ENCODE results near the gene FRMD4B. TPM values are rescaled to one million over a fixed set of nuclear protein-coding genes. Genes with fewer than 3 reads are reported as not detected.
A peak's percentile ranks its signal among the peaks of the same experiment; 100 is the strongest.

The FRMD4B gene
- total RNA-seq, 4 donors from 2014 or later, result 15.5 to 36.7 (median 26.0) TPM

GRCh38 chr3:69413551-69414207, 27.8 kb upstream of the FRMD4B start:
- no peak overlapping the region for H3K27ac ChIP-seq
- in situ Hi-C loops (cut with MboI; ENCODE audit: low pct_ligation_motif_present in 1 of 4, low pct_unique_long_range_greater_than_20kb in 1 of 4, low sequenced_read_pairs in 3 of 4), result loop anchor here in 2 of 4 donors (10.0 to 25.0 kb wide), 3 partner anchors 101 to 259 kb away; no protein-coding TSS in a partner anchor
- H3K36me3 ChIP-seq, result no peaks in the 10 kb centered on the region
- H3K4me3 ChIP-seq, result no peak overlapping the region
- H3K27me3 ChIP-seq, result no peaks in the 10 kb centered on the region
- 47 to 51% methylated on average over 9 of the region's 9 CpGs for WGBS, 2 donors (ENCODE audit: low coverage in 1 of 2)
- intact Hi-C loops (cut with DNase I; ENCODE audit: low total_unique reads), result no loop called here
- no peaks in the 10 kb centered on the region for H3K4me1 ChIP-seq
- no peak for DNase-seq
- TF ChIP-seq POLR2A (IDR thresholded peaks at IDR 0.05) (no peak), CTCF (IDR thresholded peaks at IDR 0.05) (no peak), POLR2AphosphoS5 (IDR thresholded peaks at IDR 0.05) (no peak), EP300 (IDR thresholded peaks at IDR 0.05; ENCODE audit: low read depth) (no peak)
- H3K9me3 ChIP-seq, result no peaks in the 10 kb centered on the region

- intact Hi-C loops (cut with DNase I; ENCODE audit: low total_unique reads) (no loop called here), in situ Hi-C loops (cut with MboI; ENCODE audit: low pct_ligation_motif_present in 1 of 4, low pct_unique_long_range_greater_than_20kb in 1 of 4, low sequenced_read_pairs in 3 of 4) (loop anchor here in 2 of 4 donors (10.0 to 25.0 kb wide), 3 partner anchors 99 to 257 kb away; no protein-coding TSS in a partner anchor)
- Histone ChIP-seq H3K4me1 (no peaks in the 10 kb centered on the region), H3K9me3 (no peaks in the 10 kb centered on the region), H3K27me3 (no peaks in the 10 kb centered on the region), H3K4me3 (no peak overlapping the region), H3K36me3 (no peaks in the 10 kb centered on the region), H3K27ac (no peak overlapping the region)
- WGBS, 2 donors (ENCODE audit: low coverage in 1 of 2), result 53 to 66% methylated on average over 3 of the region's 3 CpGs
- no peak for DNase-seq
- TF ChIP-seq POLR2A (IDR thresholded peaks at IDR 0.05) (no peak), CTCF (IDR thresholded peaks at IDR 0.05) (no peak), POLR2AphosphoS5 (IDR thresholded peaks at IDR 0.05) (no peak), EP300 (IDR thresholded peaks at IDR 0.05; ENCODE audit: low read depth) (no peak)
These were observed 25.5 kb upstream of the FRMD4B start for GRCh38 chr3:69411346-69411745.

GRCh38 chr3:69410301-69410700, 24.4 kb upstream of the FRMD4B start:
- H3K27me3 ChIP-seq, result no peaks in the 10 kb centered on the region
- H3K36me3 ChIP-seq, result no peaks in the 10 kb centered on the region
- H3K27ac ChIP-seq, result peak overlapping the region in 1 of 4 donors; percentile 41
- TF ChIP-seq CTCF (IDR thresholded peaks at IDR 0.05) (peak; percentile 72 to 81 (median 79)), EP300 (IDR thresholded peaks at IDR 0.05; ENCODE audit: low read depth) (no peak)
- WGBS, 2 donors (ENCODE audit: low coverage in 1 of 2), result 17 to 27% methylated on average over 6 to 8 of the region's 8 CpGs
- peak; percentile 80 for DNase-seq
- in situ Hi-C loops (cut with MboI; ENCODE audit: low pct_ligation_motif_present in 1 of 4, low pct_unique_long_range_greater_than_20kb in 1 of 4, low sequenced_read_pairs in 3 of 4) (loop anchor here in 2 of 4 donors (10.0 to 25.0 kb wide), 3 partner anchors 98 to 256 kb away; no protein-coding TSS in a partner anchor), intact Hi-C loops (cut with DNase I; ENCODE audit: low total_unique reads) (no loop called here)
- no peak overlapping the region for H3K4me3 ChIP-seq
- H3K4me1 ChIP-seq, result no peaks in the 10 kb centered on the region
- H3K9me3 ChIP-seq, result peaks cover under 1 to 1% of the 10 kb centered on the region in 2 donors

GRCh38 chr3:69409831-69410230, 23.9 kb upstream of the FRMD4B start:
- Histone ChIP-seq H3K27ac (peak overlapping the region in 2 of 4 donors; percentile 41 to 42), H3K9me3 (peaks cover 4 to 5% of the 10 kb centered on the region in 2 donors), H3K36me3 (no peaks in the 10 kb centered on the region), H3K27me3 (no peaks in the 10 kb centered on the region), H3K4me3 (no peak overlapping the region), H3K4me1 (no peaks in the 10 kb centered on the region)
- WGBS, 2 donors (ENCODE audit: low coverage in 1 of 2), result 50% methylated on average over 1 of the region's 1 CpG; no CpG with 5 or more reads in 1 of the 2 donors
- no peak for TF ChIP-seq POLR2A (IDR thresholded peaks at IDR 0.05)
- no peak for TF ChIP-seq POLR2AphosphoS5 (IDR thresholded peaks at IDR 0.05)
- TF ChIP-seq CTCF (IDR thresholded peaks at IDR 0.05), result no peak
- no peak for TF ChIP-seq EP300 (IDR thresholded peaks at IDR 0.05; ENCODE audit: low read depth)
- intact Hi-C loops (cut with DNase I; ENCODE audit: low total_unique reads) (no loop called here), in situ Hi-C loops (cut with MboI; ENCODE audit: low pct_ligation_motif_present in 1 of 4, low pct_unique_long_range_greater_than_20kb in 1 of 4, low sequenced_read_pairs in 3 of 4) (loop anchor here in 2 of 4 donors (10.0 to 25.0 kb wide), 3 partner anchors 98 to 255 kb away; no protein-coding TSS in a partner anchor)
- no peak for DNase-seq

Measured in transverse colon (tissue), 4 donors.